ENCODE results near the gene UAP1. TPM values are rescaled to one million over a fixed set of nuclear protein-coding genes. Genes with fewer than 3 reads are reported as not detected.

UAP1 gene
- total RNA-seq, 3 donors from 2014 or later, result 25.3 to 31.0 (median 27.7) TPM

DNA sequence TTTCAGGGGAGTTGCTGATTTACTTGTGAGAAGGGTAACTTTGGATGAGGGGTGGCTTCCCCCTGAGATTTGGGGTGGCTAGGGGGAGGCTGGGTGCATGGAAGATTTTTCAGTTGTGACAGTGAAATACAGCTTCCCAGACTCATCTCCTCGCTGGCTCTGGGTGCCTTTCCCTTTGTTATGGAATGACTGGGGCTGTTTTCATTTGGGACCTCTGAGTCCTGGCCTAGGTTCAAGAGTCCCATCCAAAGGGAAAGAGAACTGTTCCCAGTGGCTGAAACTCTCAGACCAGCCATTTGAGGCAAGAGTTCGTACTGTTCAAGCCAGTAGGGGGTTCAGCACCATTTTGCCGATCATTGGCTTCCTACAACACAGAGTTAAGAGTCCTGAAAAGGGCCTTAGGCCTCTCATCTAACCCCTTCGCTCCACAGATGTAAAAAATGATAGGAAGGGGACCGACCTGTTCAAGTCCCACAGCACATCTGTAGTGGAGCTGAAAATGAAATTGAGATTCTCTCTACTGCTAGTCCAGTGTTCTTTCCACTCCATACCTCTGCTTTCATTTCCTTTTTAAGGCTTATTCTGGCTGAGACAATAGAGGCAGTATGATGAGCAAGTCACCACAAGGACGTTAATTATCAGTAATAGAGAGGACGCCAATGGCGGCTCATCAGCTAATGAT, 71.7 kb downstream of the UAP1 start:
- ATAC-seq, result no peak
- Mint-ChIP-seq H3K27me3 (ENCODE audit: low read depth) (no peaks in the 10 kb centered on the region), H3K4me1 (ENCODE audit: low read depth) (no peaks in the 10 kb centered on the region), H3K36me3 (ENCODE audit: insufficient read depth) (no peaks in the 10 kb centered on the region), H3K4me3 (no peak overlapping the region), H3K9me3 (no peaks in the 10 kb centered on the region)
- no peak for DNase-seq

DNA sequence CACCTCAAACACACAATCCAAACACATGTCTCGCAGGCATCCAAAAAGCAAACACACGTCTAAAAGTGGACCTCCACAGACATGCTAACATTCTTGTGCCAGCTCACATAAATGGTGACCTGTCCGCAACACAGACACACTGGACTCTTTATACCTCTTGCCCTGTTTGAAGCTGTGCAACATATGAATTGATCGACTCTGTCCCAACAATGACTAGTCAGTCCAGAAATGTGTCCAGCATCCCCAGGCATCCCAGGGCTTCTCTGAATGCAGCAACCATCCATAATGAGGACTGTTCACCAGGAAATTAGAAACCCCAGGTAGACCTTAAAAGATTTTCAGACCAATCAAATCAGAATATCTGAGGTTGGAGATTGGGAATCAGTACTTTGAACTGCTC, 73.9 kb downstream of the UAP1 start:
- no peaks in the 10 kb centered on the region for H3K27me3 Mint-ChIP-seq (ENCODE audit: low read depth)
- no peak for DNase-seq
- H3K4me3 Mint-ChIP-seq, result no peak overlapping the region

DNA sequence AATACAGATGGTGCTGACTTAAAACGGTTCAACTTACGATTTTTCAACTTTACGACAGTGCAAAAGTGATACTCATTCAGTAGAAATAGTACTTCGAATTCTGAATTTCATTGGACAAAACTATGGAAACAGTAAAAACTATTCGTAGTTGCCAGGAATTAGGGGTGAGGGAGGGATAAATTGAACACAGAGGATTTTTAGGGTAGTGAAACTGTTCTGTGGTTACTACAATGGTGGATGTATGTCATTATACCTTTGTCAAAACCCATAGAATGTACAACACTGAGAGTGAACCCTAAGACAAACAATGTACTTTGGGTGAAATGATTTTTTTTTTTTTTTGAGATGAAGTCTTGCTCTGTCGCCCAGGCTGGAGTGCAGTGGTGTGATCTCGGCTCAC, 78.2 kb downstream of the UAP1 start:
- Mint-ChIP-seq H3K4me1 (ENCODE audit: low read depth) (no peaks in the 10 kb centered on the region), H3K36me3 (ENCODE audit: insufficient read depth) (no peaks in the 10 kb centered on the region), H3K4me3 (no peak overlapping the region), H3K27me3 (ENCODE audit: low read depth) (no peaks in the 10 kb centered on the region), H3K9me3 (no peaks in the 10 kb centered on the region)
- ATAC-seq (no peak), DNase-seq (no peak)

More for the DNA sequence above, 73.9 kb downstream of the UAP1 start:
- no peaks in the 10 kb centered on the region for H3K9me3 Mint-ChIP-seq
- no peaks in the 10 kb centered on the region for H3K4me1 Mint-ChIP-seq (ENCODE audit: low read depth)
- ATAC-seq, result no peak
- no peaks in the 10 kb centered on the region for H3K36me3 Mint-ChIP-seq (ENCODE audit: insufficient read depth)

DNA sequence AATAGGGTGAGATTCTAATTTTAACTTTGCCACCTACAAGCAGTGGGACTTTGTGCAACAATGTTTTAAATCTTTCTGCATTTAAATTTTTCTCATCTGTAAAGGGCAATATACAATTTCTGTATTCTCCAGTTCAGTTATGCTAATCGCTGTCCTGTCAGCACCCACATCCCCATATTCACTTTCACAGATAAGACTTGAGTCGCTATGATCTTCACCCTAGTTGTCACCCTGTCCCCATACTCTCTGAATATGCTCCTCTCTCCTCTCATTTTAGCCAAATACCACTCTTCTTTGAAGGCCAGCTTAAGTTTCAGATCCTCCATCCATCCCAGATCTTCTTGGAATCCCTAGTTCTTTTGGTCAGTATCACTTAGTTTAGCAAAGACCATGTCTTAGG, 79.6 kb downstream of the UAP1 start:
- Mint-ChIP-seq H3K9me3 (no peaks in the 10 kb centered on the region), H3K4me1 (ENCODE audit: low read depth) (no peaks in the 10 kb centered on the region), H3K36me3 (ENCODE audit: insufficient read depth) (no peaks in the 10 kb centered on the region), H3K27me3 (ENCODE audit: low read depth) (no peaks in the 10 kb centered on the region), H3K4me3 (no peak overlapping the region)
- no peak for ATAC-seq
- DNase-seq, result no peak

DNA sequence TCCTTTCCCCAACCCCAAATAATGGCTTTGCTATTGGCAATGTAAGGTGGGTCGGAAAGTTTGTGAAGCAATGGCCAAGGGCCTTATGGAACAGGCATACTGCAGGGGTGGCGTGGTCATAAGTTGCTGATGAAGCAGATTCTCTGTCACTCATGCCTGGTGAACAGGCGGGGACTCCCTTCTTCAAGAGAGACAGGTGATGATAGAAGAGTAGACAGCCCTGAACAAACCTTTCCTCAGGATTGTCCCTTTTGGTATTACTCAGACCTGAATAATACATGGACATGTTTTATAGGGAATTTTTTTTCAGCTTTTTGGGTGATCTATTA, 83.4 kb downstream of the UAP1 start:
- DNase-seq (no peak), ATAC-seq (no peak)
- H3K4me3 Mint-ChIP-seq, result no peak overlapping the region
- peaks cover 5% of the 10 kb centered on the region for H3K27me3 Mint-ChIP-seq (ENCODE audit: low read depth)
- H3K36me3 Mint-ChIP-seq (ENCODE audit: insufficient read depth), result no peaks in the 10 kb centered on the region
- no peaks in the 10 kb centered on the region for H3K9me3 Mint-ChIP-seq
- no peaks in the 10 kb centered on the region for H3K4me1 Mint-ChIP-seq (ENCODE audit: low read depth)

DNA sequence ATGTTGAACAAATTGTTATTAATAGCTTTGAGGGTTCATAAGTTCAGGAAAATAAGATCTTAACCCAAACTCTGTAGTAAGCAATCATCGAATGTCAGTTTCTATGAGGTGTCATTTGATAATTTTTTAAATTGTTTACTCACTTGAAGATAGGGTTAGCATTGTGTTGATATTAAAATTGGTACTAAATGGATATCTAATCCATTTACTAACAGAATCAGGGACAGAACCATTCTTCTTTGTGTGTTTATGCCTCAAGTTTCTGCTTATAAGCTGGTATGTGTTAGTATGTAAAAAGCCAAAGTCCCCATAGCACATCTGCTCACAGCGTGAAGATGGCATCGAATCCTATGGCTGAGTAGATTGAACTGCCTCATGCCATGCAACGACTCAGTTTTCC, 84.1 kb downstream of the UAP1 start:
- Mint-ChIP-seq H3K4me1 (ENCODE audit: low read depth) (no peaks in the 10 kb centered on the region), H3K27me3 (ENCODE audit: low read depth) (peaks cover 5% of the 10 kb centered on the region), H3K4me3 (no peak overlapping the region), H3K36me3 (ENCODE audit: insufficient read depth) (no peaks in the 10 kb centered on the region), H3K9me3 (no peaks in the 10 kb centered on the region)
- no peak for ATAC-seq
- DNase-seq, result no peak

DNA sequence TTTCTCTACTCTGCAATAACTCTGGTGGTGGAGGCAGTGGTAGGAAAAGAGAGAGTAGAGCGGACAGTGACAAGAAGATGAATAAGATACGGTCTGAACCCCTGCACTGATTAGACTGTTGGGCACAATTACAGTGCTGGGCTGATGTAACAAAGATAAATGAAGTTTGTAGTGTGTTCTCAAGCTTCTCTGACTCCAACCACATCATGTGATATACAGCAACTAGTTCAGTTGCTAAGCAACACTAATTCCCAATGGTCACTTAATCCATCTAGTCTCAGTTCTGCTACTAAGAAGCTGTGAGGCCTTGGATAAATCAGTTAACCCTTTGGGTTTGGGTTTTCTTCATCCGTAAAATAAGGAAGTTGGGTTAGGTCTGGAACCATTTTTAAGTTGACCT, 88.1 kb downstream of the UAP1 start:
- DNase-seq, result no peak
- no peaks in the 10 kb centered on the region for H3K4me1 Mint-ChIP-seq (ENCODE audit: low read depth)
- peaks cover 8% of the 10 kb centered on the region for H3K27me3 Mint-ChIP-seq (ENCODE audit: low read depth)
- no peaks in the 10 kb centered on the region for H3K36me3 Mint-ChIP-seq (ENCODE audit: insufficient read depth)
- H3K4me3 Mint-ChIP-seq, result no peak overlapping the region
- H3K9me3 Mint-ChIP-seq, result no peaks in the 10 kb centered on the region
- ATAC-seq, result no peak

Other genes starting within 250 kb of the UAP1 start
- not detected for gene SPATA46, start 184.9 kb upstream of the UAP1 start, total RNA-seq
- gene C1orf226, start 180.0 kb upstream of the UAP1 start, total RNA-seq, result under 1 TPM in 2 of 3 donors, not detected in 1; 0.10 to 0.11 TPM
- gene SH2D1B, start 149.6 kb upstream of the UAP1 start, total RNA-seq, result under 1 TPM in 1 of 3 donors, not detected in 2; 0.11 TPM
- gene UHMK1, start 63.9 kb upstream of the UAP1 start, total RNA-seq, result 10 to 100 TPM; 71.6 to 74.2 (median 73.6) TPM
- under 1 TPM; 0.29 to 0.84 (median 0.38) TPM for gene DDR2, start 70.7 kb downstream of the UAP1 start, total RNA-seq
- 10 to 100 TPM in 2 of 3 donors, 1 to 10 TPM in 1; 10.0 to 18.0 (median 10.8) TPM for gene HSD17B7, start 229.0 kb downstream of the UAP1 start, total RNA-seq

Measured in activated T-cell treated with anti-CD3 and anti-CD28 coated beads, Interleukin-2, amount 50 U/mL, for 4 hours (primary cell).